HG03064 (cell line): ENCODE data around the gene PDE6G.
A peak's percentile ranks its signal among the peaks of the same experiment; 100 is the strongest.

Experiments
- ATAC-seq: cut with Tn5 transposase; IDR thresholded peaks from one replicate; pipeline ENCODE4 v1.9.1; 2021; ENCODE audit warnings: low read depth; ENCODE audit not compliant: unreplicated experiment

The PDE6G gene

GRCh38 chr17:81656118-81656743, at the start of gene PDE6G:
TSS of gene PDE6G (minus strand) at chr17:81656542. CDS start at chr17:81653305, 3,237 bp downstream.
- ATAC-seq = no peak

GRCh38 chr17:81705518-81706231, 49.3 kb upstream of the PDE6G start:
- ATAC-seq = no peak

- no peak for ATAC-seq
Observed at GRCh38 chr17:81703747-81704654, 47.7 kb upstream of the PDE6G start.

GRCh38 chr17:81702934-81703746, 46.8 kb upstream of the PDE6G start, which contains the start of gene MRPL12:
TSS of gene MRPL12 (plus strand) at chr17:81703367. CDS start at chr17:81703502, 135 bp downstream.
- peak; percentile 54 for ATAC-seq

- no peak for ATAC-seq
Observed at GRCh38 chr17:81701288-81702071, 45.1 kb upstream of the PDE6G start.

GRCh38 chr17:81700353-81701287, 44.3 kb upstream of the PDE6G start:
- ATAC-seq = no peak

- ATAC-seq = no peak
Observed at GRCh38 chr17:81697261-81698044, 41.1 kb upstream of the PDE6G start.

- ATAC-seq = no peak
Observed at GRCh38 chr17:81696218-81696941, 40.0 kb upstream of the PDE6G start.

GRCh38 chr17:81695801-81696200, 39.5 kb upstream of the PDE6G start:
- ATAC-seq = no peak

GRCh38 chr17:81695211-81695610, 38.9 kb upstream of the PDE6G start:
- ATAC-seq = no peak

- no peak for ATAC-seq
Observed at GRCh38 chr17:81694810-81695209, 38.5 kb upstream of the PDE6G start.

- no peak for ATAC-seq
Observed at GRCh38 chr17:81693509-81694210, 37.3 kb upstream of the PDE6G start.

- no peak for ATAC-seq
Observed at GRCh38 chr17:81691608-81692007, 35.3 kb upstream of the PDE6G start.

GRCh38 chr17:81691196-81691595, 34.9 kb upstream of the PDE6G start:
- ATAC-seq = no peak

GRCh38 chr17:81690549-81690948, 34.2 kb upstream of the PDE6G start:
- ATAC-seq = no peak

- no peak for ATAC-seq
Observed at GRCh38 chr17:81690066-81690465, 33.7 kb upstream of the PDE6G start.
